NCI-H1092 treated with DMSO at 0.1 percent for 48 hours (cell line): ENCODE results near the gene MAP2K6.
A peak's percentile ranks its signal among the peaks of the same experiment; 100 is the strongest.
"Not testable (repeated sequence)": the region's sequence is repeated elsewhere in the genome, so short reads cannot be mapped to it uniquely, and the experiment has no call there.

Experiments used
- DNase-seq: peaks from one replicate; lab custom pipeline; 2025; lab: John Stamatoyannopoulos, UW

Gene MAP2K6

GRCh38 chr17:69457603-69458002 is 43.1 kb downstream of the MAP2K6 start:
- DNase-seq: no peak

GRCh38 chr17:69460963-69461922 is 46.7 kb downstream of the MAP2K6 start:
- DNase-seq: no peak

- no peak for DNase-seq
These were observed 47.5 kb downstream of the MAP2K6 start for GRCh38 chr17:69461951-69462369.

GRCh38 chr17:69462882-69463281 is 48.4 kb downstream of the MAP2K6 start:
- no peak for DNase-seq

- DNase-seq: no peak
These were observed 52.0 kb downstream of the MAP2K6 start for GRCh38 chr17:69466451-69466850.

GRCh38 chr17:69466905-69467667 is 52.6 kb downstream of the MAP2K6 start:
- DNase-seq: no peak

GRCh38 chr17:69468207-69468606 is 53.7 kb downstream of the MAP2K6 start:
- no peak for DNase-seq

GRCh38 chr17:69470702-69471101 is 56.2 kb downstream of the MAP2K6 start:
- no peak for DNase-seq

- DNase-seq: no peak
These were observed 56.9 kb downstream of the MAP2K6 start for GRCh38 chr17:69471406-69471805.

GRCh38 chr17:69473841-69474831 is 59.6 kb downstream of the MAP2K6 start:
- no peak for DNase-seq

- no peak for DNase-seq
These were observed 62.9 kb downstream of the MAP2K6 start for GRCh38 chr17:69477204-69477902.

- no peak for DNase-seq
These were observed 63.4 kb downstream of the MAP2K6 start for GRCh38 chr17:69477903-69478266.

GRCh38 chr17:69478916-69479315 is 64.4 kb downstream of the MAP2K6 start:
- peak; percentile 38 for DNase-seq

GRCh38 chr17:69479756-69480155 is 65.3 kb downstream of the MAP2K6 start:
- not testable (repeated sequence) for DNase-seq

GRCh38 chr17:69480245-69480644 is 65.7 kb downstream of the MAP2K6 start:
- peak; percentile 8 for DNase-seq

- DNase-seq: no peak
These were observed 70.8 kb downstream of the MAP2K6 start for GRCh38 chr17:69485251-69485661.

- no peak for DNase-seq
These were observed 71.6 kb downstream of the MAP2K6 start for GRCh38 chr17:69485901-69486643.

GRCh38 chr17:69486779-69487637 is 72.5 kb downstream of the MAP2K6 start:
- no peak for DNase-seq

- no peak for DNase-seq
These were observed 74.8 kb downstream of the MAP2K6 start for GRCh38 chr17:69489313-69489712.
